HL-60 (cell line): ENCODE measurements around the gene DNAI7.
A peak's percentile ranks its signal among the peaks of the same experiment; 100 is the strongest.

Experiments used
- DNase-seq, 2 experiments: peaks; one replicate each; pipeline ENCODE4 v3.0.0-alpha.2; 2010 to 2020; ENCODE audit warnings: low read depth in 1 of 2, low spot score in 1 of 2
- H3K27ac ChIP-seq: fragments of 250-450 bp; sonication (Bioruptor Pico); replicated peaks from 2 replicates; pipeline ENCODE4 v1.5.1; 2020; ENCODE audit warnings: mild to moderate bottlenecking, moderate library complexity
- H3K27me3 ChIP-seq: fragments of 250-450 bp; sonication (Bioruptor Pico); 2 replicates; pipeline ENCODE4 v1.5.1; 2021; ENCODE audit warnings: mild to moderate bottlenecking, moderate library complexity; ENCODE audit not compliant: insufficient read depth, poor library complexity, severe bottlenecking
- H3K4me3 ChIP-seq: replicated peaks from 2 replicates; pipeline ENCODE4 v1.5.1; 2011; ENCODE audit warnings: mild to moderate bottlenecking, control low read depth, low read length; ENCODE audit not compliant: insufficient read depth
- CTCF ChIP-seq: IDR thresholded peaks from one replicate; pipeline ENCODE4 v1.5.1; 2011; ENCODE audit warnings: low read length, control low read depth, inconsistent platforms; ENCODE audit not compliant: insufficient read depth
- GABPA ChIP-seq: IDR thresholded peaks from 2 replicates; pipeline ENCODE4 v1.6.1; 2012; ENCODE audit warnings: low read depth
- POLR2AphosphoS5 ChIP-seq: IDR thresholded peaks from 2 replicates; pipeline ENCODE4 v1.6.1; 2012; ENCODE audit warnings: low read depth
- REST ChIP-seq: IDR thresholded peaks from 2 replicates; pipeline ENCODE4 v1.6.1; 2012; ENCODE audit warnings: low read depth; ENCODE audit not compliant: insufficient replicate concordance
- SPI1 ChIP-seq: IDR thresholded peaks from 2 replicates; pipeline ENCODE4 v1.6.1; 2012; ENCODE audit warnings: low read depth, mild to moderate bottlenecking, borderline replicate concordance

The DNAI7 gene

GRCh38 chr12:25089738-25090137 is 105.2 kb downstream of the DNAI7 start:
- TF ChIP-seq POLR2AphosphoS5 (no peak), CTCF (no peak), REST (no peak), SPI1 (no peak), GABPA (no peak)
- DNase-seq = no peak
- Histone ChIP-seq H3K27ac (peak overlapping the region; percentile 26), H3K27me3 (no peaks in the 10 kb centered on the region), H3K4me3 (no peak overlapping the region)

- no peak for DNase-seq
- no peaks in the 10 kb centered on the region for H3K27me3 ChIP-seq
- H3K27ac ChIP-seq = no peak overlapping the region
- TF ChIP-seq GABPA (no peak), REST (no peak), POLR2AphosphoS5 (no peak), CTCF (no peak), SPI1 (no peak)
- H3K4me3 ChIP-seq = no peak overlapping the region
These were observed 107.4 kb downstream of the DNAI7 start for GRCh38 chr12:25087596-25087995.

GRCh38 chr12:25084816-25085215 is 110.1 kb downstream of the DNAI7 start:
- H3K27me3 ChIP-seq = no peaks in the 10 kb centered on the region
- H3K4me3 ChIP-seq = no peak overlapping the region
- DNase-seq = no peak
- H3K27ac ChIP-seq = no peak overlapping the region
- TF ChIP-seq GABPA (no peak), REST (no peak), CTCF (no peak), SPI1 (no peak), POLR2AphosphoS5 (no peak)
